AG10803 (cell line): ENCODE data around the gene LSM3.

Experiments
- DNase-seq: peaks from one replicate; pipeline ENCODE4 v3.0.0; 2010; ENCODE audit warnings: low read depth
- H3K4me3 ChIP-seq: 2 replicates; pipeline ENCODE4 v1.5.1; 2011; ENCODE audit warnings: mild to moderate bottlenecking, low read length, control low read depth
- CTCF ChIP-seq: conservative IDR thresholded peaks from 2 replicates; pipeline ENCODE4 v1.5.1; 2011; ENCODE audit warnings: mild to moderate bottlenecking, low read length, control low read depth, inconsistent platforms

The LSM3 gene

DNA sequence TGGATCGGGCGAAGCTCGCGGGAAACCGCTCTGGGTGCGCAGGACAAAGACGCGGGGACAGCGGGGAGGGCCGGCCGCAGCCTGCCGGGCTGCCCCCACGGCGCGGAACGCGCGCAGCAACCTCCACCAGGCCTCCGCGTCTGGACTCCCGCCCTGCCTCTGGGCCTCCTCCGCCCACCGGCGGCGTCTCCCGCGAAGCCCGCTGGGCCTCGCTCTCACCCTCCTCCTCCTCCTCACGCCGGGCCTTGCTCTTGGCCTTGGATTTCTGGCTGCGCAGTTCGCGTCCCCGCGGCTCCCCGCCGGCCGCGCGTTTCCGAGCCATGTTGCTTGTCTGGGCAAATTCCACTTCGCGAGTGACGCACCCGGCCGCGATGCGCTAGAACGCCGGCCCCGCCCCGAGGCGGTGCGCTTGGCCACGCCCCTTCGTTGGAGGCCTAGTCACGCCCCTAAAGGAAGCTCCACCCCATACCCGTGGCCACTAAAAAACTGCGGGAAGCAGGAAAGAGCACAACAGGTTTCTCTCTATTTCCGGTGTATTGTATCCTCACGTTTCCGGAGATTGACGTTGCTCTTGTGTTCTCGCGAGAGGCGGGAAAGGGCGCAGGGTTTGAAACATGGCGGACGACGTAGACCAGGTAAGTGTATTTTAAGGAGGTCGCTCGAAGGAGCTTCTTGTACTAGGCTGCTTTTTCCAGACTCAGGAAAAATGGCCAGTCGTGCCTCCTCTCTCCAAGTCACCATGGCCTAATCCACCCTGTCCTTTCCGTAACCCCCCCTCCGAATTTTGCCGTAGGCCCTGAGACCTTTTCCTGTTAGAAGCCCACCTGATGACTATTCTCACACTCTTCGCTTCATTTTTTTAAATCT, at the start of gene LSM3, which contains the start of gene XPC:
TSS of gene LSM3 (plus strand) at position 571 of the 867 bp plus-strand sequence. CDS start at position 615, 44 bp downstream.
TSS of gene XPC (minus strand) at position 355 of the 867 bp plus-strand sequence. CDS start at position 322, 33 bp downstream.
- peak; percentile 99 for DNase-seq
- peak within 1 kb of the TSS; percentile 86 for H3K4me3 ChIP-seq
- no peak for TF ChIP-seq CTCF

DNA sequence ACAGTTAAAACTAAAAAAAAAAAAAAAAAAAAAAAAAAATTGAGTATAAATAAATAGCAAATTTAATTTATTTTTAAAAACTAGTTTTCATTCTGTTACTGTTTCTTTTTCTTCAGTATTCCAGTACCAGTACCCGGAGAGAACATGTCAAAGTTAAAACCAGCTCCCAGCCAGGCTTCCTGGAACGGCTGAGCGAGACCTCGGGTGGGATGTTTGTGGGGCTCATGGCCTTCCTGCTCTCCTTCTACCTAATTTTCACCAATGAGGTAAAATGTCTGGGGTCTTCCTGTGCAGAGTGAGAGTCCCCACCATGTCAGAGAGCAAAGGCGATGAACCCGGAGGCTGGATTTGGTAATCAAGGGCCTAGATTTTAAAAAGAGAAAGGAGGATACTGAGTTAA, 49.3 kb upstream of the LSM3 start:
- DNase-seq, result no peak
- H3K4me3 ChIP-seq, result no peak overlapping the region
- no peak for TF ChIP-seq CTCF

DNA sequence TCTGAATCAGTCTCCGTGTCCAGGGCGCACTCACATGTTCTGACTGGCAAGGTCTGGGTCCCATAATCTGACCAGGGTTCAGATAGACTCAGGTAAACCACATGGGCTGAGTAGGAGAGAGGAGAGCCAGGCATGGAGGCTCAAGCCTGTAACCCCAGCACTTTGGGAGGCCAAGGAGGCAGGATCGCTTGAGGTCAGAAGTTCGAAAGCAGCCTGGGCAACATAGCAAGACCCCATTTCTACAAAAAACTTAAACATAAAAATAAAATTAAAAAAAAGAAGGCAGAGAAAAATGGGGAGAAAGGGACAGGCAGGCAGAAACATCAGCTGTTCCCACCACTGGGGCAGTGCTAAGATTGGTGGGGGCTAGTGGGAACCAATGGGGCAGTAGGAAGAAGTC, 48.4 kb upstream of the LSM3 start:
- no peak overlapping the region for H3K4me3 ChIP-seq
- TF ChIP-seq CTCF, result no peak
- DNase-seq, result no peak

DNA sequence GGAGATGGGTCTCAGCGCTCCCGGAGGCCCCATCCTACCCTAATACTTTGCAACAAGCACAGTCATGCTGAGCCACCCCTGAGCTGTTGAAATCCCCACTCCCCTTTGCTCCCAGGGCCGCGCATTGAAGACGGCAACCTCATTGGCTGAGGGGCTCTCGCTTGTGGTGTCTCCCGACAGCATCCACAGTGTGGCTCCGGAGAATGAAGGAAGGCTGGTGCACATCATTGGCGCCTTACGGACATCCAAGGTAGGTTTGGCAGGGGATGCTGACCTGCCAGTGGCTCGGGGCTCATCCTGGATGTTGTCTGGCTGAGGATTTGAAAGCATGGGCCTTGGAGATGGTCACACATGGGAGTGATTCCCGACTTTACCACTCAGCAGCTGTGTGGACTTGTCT, 47.9 kb upstream of the LSM3 start:
- TF ChIP-seq CTCF, result no peak
- no peak for DNase-seq
- no peak overlapping the region for H3K4me3 ChIP-seq

GRCh38 chr3:14131134-14131533, 47.5 kb upstream of the LSM3 start:
- DNase-seq, result no peak
- TF ChIP-seq CTCF, result no peak
- H3K4me3 ChIP-seq, result no peak overlapping the region

DNA sequence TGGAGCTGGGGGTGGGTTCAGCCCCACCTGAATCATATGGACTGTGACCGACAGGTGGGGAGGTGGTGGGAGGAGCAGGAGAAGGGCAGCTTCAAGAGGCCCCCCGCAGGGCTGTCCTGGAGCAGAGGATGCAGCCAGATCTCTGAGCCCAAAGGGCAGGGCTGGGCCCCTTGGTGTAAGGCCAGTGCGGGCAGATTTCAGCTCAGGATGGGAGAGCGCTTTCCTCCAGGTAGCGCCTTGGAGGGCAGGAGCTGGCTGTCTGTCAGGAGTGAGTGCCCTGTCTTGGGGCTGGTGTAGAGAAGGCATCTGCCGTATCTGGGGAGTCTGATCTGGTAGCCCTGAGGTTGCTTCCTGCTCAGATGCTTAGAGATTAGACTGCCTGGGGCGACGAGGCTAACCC, 46.5 kb upstream of the LSM3 start:
- DNase-seq, result no peak
- H3K4me3 ChIP-seq, result no peak overlapping the region
- no peak for TF ChIP-seq CTCF

- H3K4me3 ChIP-seq, result no peak overlapping the region
- TF ChIP-seq CTCF, result no peak
- DNase-seq, result no peak
Measured at GRCh38 chr3:14132689-14133088, 45.9 kb upstream of the LSM3 start.
